Measurements from ENCODE around the gene TREM1.

The TREM1 gene

GRCh38 chr6:41286544-41287346, at the start of gene TREM1:
TSS of gene TREM1 (minus strand) at chr6:41286682. CDS start at chr6:41286655, 27 bp downstream.
- TF ChIP-seq CTCF (IDR thresholded peaks at IDR 0.05; ENCODE audit: low read depth, low read length, missing control alignments) = no peak
- Histone ChIP-seq H3K27ac (no peak within 1 kb of the TSS), H3K4me3 (ENCODE audit: low read depth, low read length) (no peak within 1 kb of the TSS), H3K27me3 (replicated peaks) (peaks cover 3% of the 10 kb centered on the region), H3K36me3 (replicated peaks) (no peaks in the 10 kb centered on the region)
- in situ Hi-C loops (cut with HindIII; ENCODE audit: low pct_ligation_motif_present, low sequenced_read_pairs) = no loop called here
- peak; percentile 56 for DNase-seq

GRCh38 chr6:41335943-41336342, 49.5 kb upstream of the TREM1 start:
- TF ChIP-seq CTCF (IDR thresholded peaks at IDR 0.05; ENCODE audit: low read depth, low read length, missing control alignments) = no peak
- DNase-seq = no peak
- H3K27ac ChIP-seq = no peak overlapping the region
- H3K27me3 ChIP-seq (replicated peaks) = peaks cover 13% of the 10 kb centered on the region
- no peak overlapping the region for H3K4me3 ChIP-seq (ENCODE audit: low read depth, low read length)
- no peaks in the 10 kb centered on the region for H3K36me3 ChIP-seq (replicated peaks)
- in situ Hi-C loops (cut with HindIII; ENCODE audit: low pct_ligation_motif_present, low sequenced_read_pairs) = no loop called here

DNA sequence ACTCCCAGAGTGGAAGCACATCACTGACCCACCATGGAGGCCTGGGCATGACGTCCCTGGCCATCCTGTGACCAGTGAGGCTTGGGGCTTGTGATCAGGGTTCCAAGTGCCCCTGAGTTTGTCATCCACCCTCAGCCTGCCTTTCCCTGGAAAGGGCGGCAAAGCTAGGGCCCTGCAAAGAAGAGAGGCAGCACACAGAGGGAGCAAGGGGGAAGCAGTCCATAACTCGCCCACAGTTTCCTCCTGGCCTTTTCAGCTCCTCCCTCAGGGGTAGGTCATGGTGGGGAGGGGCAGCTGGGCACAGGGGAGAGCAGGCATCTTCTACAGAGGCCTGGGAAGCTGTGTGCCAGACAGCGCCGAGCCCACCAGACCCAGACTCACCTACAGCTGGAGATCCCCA, 48.8 kb upstream of the TREM1 start, which contains the start of gene NCR2:
TSS of gene NCR2 (plus strand) at position 313 of the 400 bp plus-strand sequence. CDS start 269 bp downstream, outside the sequence.
- in situ Hi-C loops (cut with HindIII; ENCODE audit: low pct_ligation_motif_present, low sequenced_read_pairs) = no loop called here
- TF ChIP-seq CTCF (IDR thresholded peaks at IDR 0.05; ENCODE audit: low read depth, low read length, missing control alignments) = no peak
- peaks cover 13% of the 10 kb centered on the region for H3K27me3 ChIP-seq (replicated peaks)
- no peak for DNase-seq
- no peak within 1 kb of the TSS for H3K4me3 ChIP-seq (ENCODE audit: low read depth, low read length)
- H3K36me3 ChIP-seq (replicated peaks) = no peaks in the 10 kb centered on the region
- H3K27ac ChIP-seq = no peak within 1 kb of the TSS

DNA sequence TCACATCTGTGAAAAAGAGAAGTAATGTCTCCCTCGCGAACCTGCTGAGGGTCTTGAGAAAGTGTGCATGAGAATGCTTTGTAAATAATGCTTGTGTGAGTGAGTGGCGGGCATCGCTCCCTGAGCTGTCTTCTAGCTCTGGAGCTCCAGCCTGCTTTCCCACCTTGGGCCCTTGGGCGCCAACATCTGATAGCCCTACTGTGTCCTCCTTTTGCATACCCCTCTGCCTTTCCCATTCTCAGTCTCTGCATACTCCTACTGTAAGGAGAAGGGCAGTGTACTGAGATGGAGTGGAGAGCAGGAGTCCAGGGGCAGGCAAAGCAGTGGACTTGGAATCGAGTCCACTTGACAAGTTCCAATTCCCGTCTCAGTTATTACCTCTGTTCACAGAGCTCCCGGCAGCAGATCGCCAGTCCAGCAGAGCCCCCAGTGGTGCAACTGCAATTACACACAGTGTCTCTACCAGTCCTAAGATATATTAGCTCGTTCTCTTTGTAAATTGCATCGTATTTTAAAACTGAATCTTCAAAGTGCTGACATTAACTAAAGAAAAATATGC, 48.1 kb upstream of the TREM1 start:
- Histone ChIP-seq H3K36me3 (replicated peaks) (no peaks in the 10 kb centered on the region), H3K27me3 (replicated peaks) (peaks cover 13% of the 10 kb centered on the region), H3K27ac (no peak overlapping the region), H3K4me3 (ENCODE audit: low read depth, low read length) (no peak overlapping the region)
- TF ChIP-seq CTCF (IDR thresholded peaks at IDR 0.05; ENCODE audit: low read depth, low read length, missing control alignments) = peak; percentile 48
- in situ Hi-C loops (cut with HindIII; ENCODE audit: low pct_ligation_motif_present, low sequenced_read_pairs) = no loop called here
- no peak for DNase-seq

- Histone ChIP-seq H3K4me3 (ENCODE audit: low read depth, low read length) (no peak overlapping the region), H3K27ac (no peak overlapping the region), H3K27me3 (replicated peaks) (peaks cover 14% of the 10 kb centered on the region), H3K36me3 (replicated peaks) (no peaks in the 10 kb centered on the region)
- in situ Hi-C loops (cut with HindIII; ENCODE audit: low pct_ligation_motif_present, low sequenced_read_pairs) = no loop called here
- TF ChIP-seq CTCF (IDR thresholded peaks at IDR 0.05; ENCODE audit: low read depth, low read length, missing control alignments) = no peak
- no peak for DNase-seq
Observed at GRCh38 chr6:41332842-41333736, 46.6 kb upstream of the TREM1 start.
